DOHH2 (cell line): ENCODE data around the gene FRMD3.

Experiments used
- CTCF ChIP-seq: fragments of 200-600 bp; sonication (generic); IDR thresholded peaks from one replicate; pipeline ENCODE4 v1.5.1; 2014; ENCODE audit warnings: antibody characterized with exemption, mild to moderate bottlenecking, low read depth, low read length; ENCODE audit not compliant: poor library complexity, severe bottlenecking
- EZH2phosphoT487 ChIP-seq: fragments of 200-600 bp; sonication (generic); IDR thresholded peaks from 2 replicates; pipeline ENCODE4 v1.6.1; 2017; ENCODE audit warnings: borderline replicate concordance, mild to moderate bottlenecking, antibody characterized with exemption, low read length, moderate library complexity, mixed read lengths

DNA sequence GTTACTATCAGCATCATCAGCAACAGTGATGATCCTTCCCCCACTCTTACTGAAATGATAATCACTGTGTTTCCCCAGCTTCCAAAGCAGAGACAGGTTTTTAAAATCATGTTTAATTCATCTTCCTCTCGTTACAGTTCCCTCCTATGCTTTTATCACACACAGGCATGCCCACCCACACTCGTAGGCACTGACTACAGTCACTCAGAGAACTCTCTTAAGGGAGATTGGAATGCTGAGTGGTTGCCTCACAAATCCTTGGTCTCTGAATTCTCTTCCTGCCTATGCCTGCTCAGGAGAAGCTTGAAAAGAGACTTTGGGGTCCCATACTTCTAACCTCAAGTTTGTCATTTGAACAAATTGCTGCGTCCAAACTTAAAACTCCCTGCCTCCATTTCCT, 179.2 kb downstream of the FRMD3 start:
- TF ChIP-seq CTCF (no peak), EZH2phosphoT487 (no peak)
